Activated T-cell treated with anti-CD3 and anti-CD28 coated beads, Interleukin-2, amount 50 U/mL, for 72 hours (primary cell): ENCODE data around the gene PKNOX2. TPM values are rescaled to one million over a fixed set of nuclear protein-coding genes. Genes with fewer than 3 reads are reported as not detected.
A peak's percentile ranks its signal among the peaks of the same experiment; 100 is the strongest.

Experiments used
- ATAC-seq, 2 donors: fragments of 150-1000 bp; cut with Tn5 transposase; replicated peaks in 1 of 2; 2 replicates each; pipeline ENCODE4 v1.10.0; 2021; ENCODE audit warnings: moderate library complexity in 2 of 2, mild to moderate bottlenecking in 1 of 2
- DNase-seq, 2 donors: peaks; one replicate each; pipeline ENCODE4 v3.0.0; 2021 to 2022; ENCODE audit warnings: mixed read lengths in 1 of 2
- H3K27ac Mint-ChIP-seq: one replicate; pipeline ENCODE4 v1.8.0; 2022; ENCODE audit warnings: mild to moderate bottlenecking, moderate library complexity, mixed read lengths
- H3K27me3 Mint-ChIP-seq: one replicate; pipeline ENCODE4 v1.8.0; 2022; ENCODE audit warnings: low read depth, mixed read lengths
- H3K36me3 Mint-ChIP-seq, 2 donors: one replicate each; pipeline ENCODE4 v1.8.0; 2022; ENCODE audit warnings: mixed read lengths in 2 of 2, mild to moderate bottlenecking in 1 of 2; ENCODE audit not compliant: insufficient read depth in 2 of 2
- H3K4me1 Mint-ChIP-seq: one replicate; pipeline ENCODE4 v1.8.0; 2022; ENCODE audit warnings: low read depth, mixed read lengths
- H3K4me3 Mint-ChIP-seq, 2 donors: one replicate each; pipeline ENCODE4 v1.8.0; 2022; ENCODE audit warnings: mild to moderate bottlenecking in 2 of 2, mixed read lengths in 2 of 2, moderate library complexity in 2 of 2
- H3K9me3 Mint-ChIP-seq, 2 donors: one replicate each; pipeline ENCODE4 v1.8.0; 2022; ENCODE audit warnings: mixed read lengths in 2 of 2
- total RNA-seq, 2 donors: library from RNA; stranded (reverse); gene quantifications; one replicate each; pipeline ENCODE4 v1.2.3, GENCODE V29; 2022

PKNOX2 gene
- total RNA-seq, 2 donors from 2014 or later = not detected

DNA sequence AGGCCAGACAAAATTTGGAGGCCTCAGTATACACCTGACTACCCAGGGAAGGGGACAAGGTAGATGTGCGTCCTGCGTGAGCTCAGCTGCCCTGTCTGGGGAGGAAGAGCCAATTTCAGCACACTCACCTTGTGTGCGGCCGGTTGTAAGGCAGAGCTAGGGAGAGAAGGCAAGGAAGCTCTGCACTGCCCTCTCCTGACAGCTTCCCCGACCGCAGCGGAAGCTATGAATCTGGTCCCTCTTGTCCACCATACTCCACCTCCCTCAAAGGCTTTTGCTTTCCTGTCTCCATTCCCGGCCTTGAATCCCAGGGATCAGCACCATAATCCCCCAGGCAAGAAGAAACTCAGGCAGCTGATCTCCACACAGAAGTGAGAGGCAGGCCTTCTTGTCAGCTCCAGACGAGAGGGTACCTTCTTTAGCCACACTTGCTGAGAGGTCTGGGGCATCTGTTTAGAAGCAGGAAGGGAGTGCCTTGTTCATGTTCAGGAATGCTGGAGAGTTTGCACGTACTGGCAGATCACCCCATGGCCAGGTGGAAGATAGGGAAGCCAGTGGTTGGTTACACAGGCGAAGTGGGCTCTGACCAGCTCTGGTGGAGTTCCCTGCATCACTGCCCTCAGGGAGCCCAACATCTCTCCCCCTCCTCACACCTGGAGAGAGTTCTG, 269.0 kb downstream of the PKNOX2 start:
- ATAC-seq (peak; percentile 30 to 58), DNase-seq (peak; percentile 16 to 21)
- Mint-ChIP-seq H3K4me1 (peaks cover 2% of the 10 kb centered on the region), H3K4me3 (no peak overlapping the region), H3K36me3 (no peaks in the 10 kb centered on the region), H3K9me3 (no peaks in the 10 kb centered on the region), H3K27ac (no peak overlapping the region), H3K27me3 (peaks cover 32% of the 10 kb centered on the region)

- DNase-seq (no peak), ATAC-seq (no peak)
- Mint-ChIP-seq H3K4me3 (no peak overlapping the region), H3K36me3 (no peaks in the 10 kb centered on the region), H3K4me1 (peaks cover 7% of the 10 kb centered on the region), H3K27ac (no peak overlapping the region), H3K27me3 (peaks cover 46% of the 10 kb centered on the region), H3K9me3 (no peaks in the 10 kb centered on the region)
Measured at GRCh38 chr11:125435461-125436238, 271.1 kb downstream of the PKNOX2 start.

DNA sequence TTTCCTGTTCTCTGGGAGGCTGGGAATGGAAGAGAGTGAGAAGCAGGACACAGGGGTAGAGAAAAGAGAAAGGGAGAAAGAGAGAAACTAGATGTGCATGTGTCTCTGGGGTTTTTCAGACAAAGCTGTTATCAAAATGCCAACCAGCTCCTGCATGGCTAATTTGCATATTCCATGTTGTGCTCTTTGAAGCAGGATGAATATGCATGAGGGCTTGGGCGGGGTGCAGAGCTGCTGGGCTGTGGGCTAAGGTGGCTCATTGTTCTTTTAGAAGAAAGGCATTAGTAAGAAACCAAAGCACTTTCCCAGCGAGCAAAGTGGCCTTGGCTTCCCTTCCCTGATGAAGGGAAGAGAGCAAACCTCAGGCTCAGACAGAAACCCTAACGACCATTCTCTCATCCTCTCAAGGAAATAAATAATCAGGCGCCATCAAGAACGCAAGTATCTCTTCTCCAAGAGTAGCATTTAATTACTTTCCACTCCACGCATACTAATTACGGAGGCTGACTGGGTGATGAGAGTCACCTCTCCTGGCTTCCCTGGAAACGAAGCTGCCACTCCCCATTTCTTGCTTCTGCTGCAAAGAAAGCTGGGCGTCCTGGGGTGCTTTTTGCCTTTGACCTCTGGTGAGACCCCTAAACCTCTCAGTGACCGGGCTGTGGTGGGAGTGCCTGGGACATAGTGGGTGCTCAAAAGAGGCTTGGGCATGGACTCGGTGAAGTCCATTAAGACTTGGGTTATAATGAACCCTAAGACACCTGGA, 277.3 kb downstream of the PKNOX2 start:
- DNase-seq (no peak), ATAC-seq (no peak)
- H3K36me3 Mint-ChIP-seq = no peaks in the 10 kb centered on the region
- no peak overlapping the region for H3K27ac Mint-ChIP-seq
- H3K9me3 Mint-ChIP-seq = no peaks in the 10 kb centered on the region
- H3K4me1 Mint-ChIP-seq = peaks cover 14% of the 10 kb centered on the region
- no peak overlapping the region for H3K4me3 Mint-ChIP-seq
- peaks cover 44% of the 10 kb centered on the region for H3K27me3 Mint-ChIP-seq

GRCh38 chr11:125442946-125443345, 278.4 kb downstream of the PKNOX2 start:
- no peak for ATAC-seq
- Mint-ChIP-seq H3K27ac (no peak overlapping the region), H3K4me3 (no peak overlapping the region), H3K4me1 (peaks cover 14% of the 10 kb centered on the region), H3K27me3 (peaks cover 38% of the 10 kb centered on the region), H3K36me3 (no peaks in the 10 kb centered on the region), H3K9me3 (no peaks in the 10 kb centered on the region)
- no peak for DNase-seq

GRCh38 chr11:125443767-125444311, 279.3 kb downstream of the PKNOX2 start:
- Mint-ChIP-seq H3K27ac (no peak overlapping the region), H3K9me3 (no peaks in the 10 kb centered on the region), H3K4me1 (peaks cover 9% of the 10 kb centered on the region), H3K36me3 (no peaks in the 10 kb centered on the region), H3K4me3 (no peak overlapping the region), H3K27me3 (peaks cover 30% of the 10 kb centered on the region)
- DNase-seq (no peak), ATAC-seq (no peak)

GRCh38 chr11:125445731-125446130, 281.2 kb downstream of the PKNOX2 start:
- Mint-ChIP-seq H3K4me3 (no peak overlapping the region), H3K36me3 (no peaks in the 10 kb centered on the region), H3K4me1 (peaks cover 8% of the 10 kb centered on the region), H3K27ac (no peak overlapping the region), H3K27me3 (peaks cover 19% of the 10 kb centered on the region), H3K9me3 (no peaks in the 10 kb centered on the region)
- no peak for DNase-seq
- ATAC-seq = no peak

DNA sequence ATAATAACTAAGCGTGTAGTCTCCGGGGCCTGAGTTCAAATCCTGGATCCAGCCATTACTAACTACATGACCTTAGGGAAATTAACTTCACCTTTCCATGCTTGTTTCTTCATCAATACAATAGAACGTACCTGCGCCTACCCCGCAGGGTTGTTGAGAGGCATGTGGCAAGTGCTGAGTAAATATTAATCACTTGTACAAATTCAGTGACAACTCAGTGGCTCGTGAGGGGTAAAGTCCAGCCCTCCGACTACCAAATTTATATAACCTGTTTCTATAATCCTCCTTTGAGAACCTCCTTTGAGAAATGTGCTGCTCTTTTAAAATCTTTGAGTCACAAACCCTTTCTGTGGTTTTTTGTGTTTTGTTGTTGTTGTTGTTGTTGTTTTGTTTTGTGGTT, 281.7 kb downstream of the PKNOX2 start:
- no peak for DNase-seq
- no peaks in the 10 kb centered on the region for H3K9me3 Mint-ChIP-seq
- no peak for ATAC-seq
- H3K36me3 Mint-ChIP-seq = no peaks in the 10 kb centered on the region
- peaks cover 4% of the 10 kb centered on the region for H3K4me1 Mint-ChIP-seq
- no peak overlapping the region for H3K4me3 Mint-ChIP-seq
- H3K27ac Mint-ChIP-seq = no peak overlapping the region
- H3K27me3 Mint-ChIP-seq = peaks cover 14% of the 10 kb centered on the region

DNA sequence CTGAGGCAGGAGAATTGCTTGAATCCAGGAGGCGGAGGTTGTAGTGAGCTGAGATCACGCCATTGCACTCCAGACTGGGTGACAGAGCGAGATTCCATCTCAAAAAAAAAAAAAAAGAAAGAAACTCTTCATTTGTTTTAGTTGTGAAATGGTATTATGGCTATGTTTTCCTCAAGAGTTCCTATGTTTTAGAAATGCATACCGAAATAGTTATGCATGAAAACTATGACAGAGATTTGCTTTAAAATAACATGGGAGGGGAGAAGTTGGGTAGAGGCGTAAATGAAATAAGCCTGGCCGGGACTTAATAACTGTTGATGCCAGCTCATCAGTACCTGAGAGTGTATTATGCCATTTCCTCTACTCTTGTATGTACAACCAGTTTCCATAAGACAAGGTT, 283.2 kb downstream of the PKNOX2 start:
- Mint-ChIP-seq H3K27ac (no peak overlapping the region), H3K27me3 (peaks cover 6% of the 10 kb centered on the region), H3K36me3 (no peaks in the 10 kb centered on the region), H3K9me3 (no peaks in the 10 kb centered on the region), H3K4me1 (no peaks in the 10 kb centered on the region), H3K4me3 (no peak overlapping the region)
- DNase-seq (no peak), ATAC-seq (no peak)

DNA sequence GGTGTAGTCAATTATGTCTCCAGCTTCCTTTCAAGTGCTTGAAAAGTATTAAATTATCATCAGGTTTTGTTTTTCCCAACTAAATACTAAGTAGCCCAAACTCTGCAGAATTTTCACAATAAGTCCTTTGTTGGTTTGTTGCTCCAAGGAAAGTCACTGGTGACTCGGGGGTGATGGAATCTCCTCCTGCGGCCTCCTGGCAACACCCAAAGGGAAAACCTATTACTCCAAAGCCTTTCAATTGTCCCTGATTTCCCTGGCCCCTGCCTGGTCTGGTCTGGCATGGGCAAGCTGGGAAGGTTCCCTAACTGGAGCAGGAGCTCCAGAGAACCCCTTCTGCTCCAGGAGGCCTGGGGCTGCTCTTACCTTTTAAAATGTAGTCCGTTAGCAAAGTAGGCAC, 283.6 kb downstream of the PKNOX2 start:
- no peak for DNase-seq
- no peaks in the 10 kb centered on the region for H3K36me3 Mint-ChIP-seq
- H3K9me3 Mint-ChIP-seq = no peaks in the 10 kb centered on the region
- H3K27ac Mint-ChIP-seq = no peak overlapping the region
- peaks cover 6% of the 10 kb centered on the region for H3K27me3 Mint-ChIP-seq
- H3K4me1 Mint-ChIP-seq = no peaks in the 10 kb centered on the region
- H3K4me3 Mint-ChIP-seq = no peak overlapping the region
- no peak for ATAC-seq

DNA sequence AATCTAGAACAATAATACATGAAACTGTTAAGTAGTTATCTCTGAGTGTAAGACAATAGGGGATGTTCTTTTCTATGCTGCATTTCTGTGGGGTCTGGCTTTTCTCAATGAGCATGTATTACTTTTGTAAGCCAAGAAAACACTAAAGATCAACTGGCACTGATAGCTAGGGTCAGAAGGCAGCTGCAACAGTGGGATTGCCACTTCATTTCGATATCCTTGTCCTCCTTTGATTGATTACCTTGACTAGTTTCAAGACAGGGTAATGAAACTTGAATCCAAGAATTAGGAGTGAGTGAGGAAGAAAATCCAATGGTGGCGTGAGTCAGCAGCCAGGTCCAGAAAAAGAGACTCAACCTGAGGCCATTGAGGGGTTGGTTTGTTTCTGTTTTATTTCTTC, 285.0 kb downstream of the PKNOX2 start:
- H3K27ac Mint-ChIP-seq = no peak overlapping the region
- no peaks in the 10 kb centered on the region for H3K9me3 Mint-ChIP-seq
- no peak for ATAC-seq
- H3K27me3 Mint-ChIP-seq = no peaks in the 10 kb centered on the region
- H3K4me1 Mint-ChIP-seq = no peaks in the 10 kb centered on the region
- DNase-seq = no peak
- H3K36me3 Mint-ChIP-seq = no peaks in the 10 kb centered on the region
- H3K4me3 Mint-ChIP-seq = no peak overlapping the region

GRCh38 chr11:125451400-125452124, 287.0 kb downstream of the PKNOX2 start:
- DNase-seq (peak; percentile 7 to 19), ATAC-seq (no peak)
- no peak overlapping the region for H3K27ac Mint-ChIP-seq
- H3K27me3 Mint-ChIP-seq = no peaks in the 10 kb centered on the region
- no peaks in the 10 kb centered on the region for H3K9me3 Mint-ChIP-seq
- H3K36me3 Mint-ChIP-seq = no peaks in the 10 kb centered on the region
- H3K4me3 Mint-ChIP-seq = no peak overlapping the region
- H3K4me1 Mint-ChIP-seq = no peaks in the 10 kb centered on the region

DNA sequence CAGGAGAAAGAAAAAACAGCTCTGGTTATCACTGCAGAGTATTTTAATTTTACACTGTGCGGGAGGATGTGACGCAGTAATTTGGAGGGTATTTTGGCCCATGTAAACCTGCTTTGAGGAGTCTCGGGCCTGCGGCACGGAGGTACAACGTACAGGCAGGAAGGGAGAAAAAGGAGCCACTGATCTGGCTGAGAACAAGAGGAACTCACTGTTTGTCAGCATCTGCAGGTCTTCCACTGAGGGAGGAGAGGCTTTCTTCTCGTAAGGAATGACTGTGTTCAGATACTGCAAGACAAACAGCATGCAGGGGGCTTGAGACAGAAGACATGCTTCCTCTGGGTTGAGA, 287.5 kb downstream of the PKNOX2 start:
- no peak overlapping the region for H3K4me3 Mint-ChIP-seq
- no peaks in the 10 kb centered on the region for H3K36me3 Mint-ChIP-seq
- H3K27ac Mint-ChIP-seq = no peak overlapping the region
- DNase-seq (no peak), ATAC-seq (no peak)
- H3K27me3 Mint-ChIP-seq = no peaks in the 10 kb centered on the region
- no peaks in the 10 kb centered on the region for H3K9me3 Mint-ChIP-seq
- no peaks in the 10 kb centered on the region for H3K4me1 Mint-ChIP-seq

- DNase-seq = no peak
- H3K9me3 Mint-ChIP-seq = no peaks in the 10 kb centered on the region
- H3K27me3 Mint-ChIP-seq = no peaks in the 10 kb centered on the region
- no peak for ATAC-seq
- no peaks in the 10 kb centered on the region for H3K4me1 Mint-ChIP-seq
- no peaks in the 10 kb centered on the region for H3K36me3 Mint-ChIP-seq
- no peak overlapping the region for H3K4me3 Mint-ChIP-seq
- H3K27ac Mint-ChIP-seq = no peak overlapping the region
Measured at GRCh38 chr11:125454047-125454446, 289.5 kb downstream of the PKNOX2 start.
